ENCODE measurements around the gene SGSM1. TPM values are rescaled to one million over a fixed set of nuclear protein-coding genes. Genes with fewer than 3 reads are reported as not detected.

SGSM1 gene
- total and polyA plus RNA-seq, 9 donors = 0.91 to 4.4 (median 2.5) TPM

- peak overlapping the region; percentile 54 for H3K4me3 ChIP-seq
- H3K27ac ChIP-seq = peak overlapping the region; percentile 65 to 69
- H3K4me1 ChIP-seq (ENCODE audit: insufficient read depth) = peaks cover 2% of the 10 kb centered on the region
- WGBS, 3 donors = 0 to 1% (median 0%) methylated on average over 30 to 35 of the region's 35 CpGs
- no peaks in the 10 kb centered on the region for H3K36me3 ChIP-seq
- intact Hi-C loops (cut with DNase I) = loop anchor here (1.0 to 5.0 kb wide), 4 partner anchors 74 to 96 kb away; no protein-coding TSS in a partner anchor
- H3K9me3 ChIP-seq = no peaks in the 10 kb centered on the region
- H3K27me3 ChIP-seq = no peaks in the 10 kb centered on the region
- no peak for TF ChIP-seq EP300 (IDR thresholded peaks at IDR 0.05)
- no peak for TF ChIP-seq CTCF (IDR thresholded peaks at IDR 0.05)
- no peak for TF ChIP-seq POLR2A (IDR thresholded peaks at IDR 0.05)
- DNase-seq = peak in 3 of 5 donors; percentile 63 to 71 (median 68)
These were observed 146.9 kb downstream of the SGSM1 start for GRCh38 chr22:24952837-24953383.

- Histone ChIP-seq H3K36me3 (no peaks in the 10 kb centered on the region), H3K27me3 (no peaks in the 10 kb centered on the region), H3K4me1 (ENCODE audit: insufficient read depth) (peaks cover 2% of the 10 kb centered on the region), H3K9me3 (no peaks in the 10 kb centered on the region), H3K4me3 (peak overlapping the region; percentile 54), H3K27ac (peak overlapping the region; percentile 65 to 69)
- TF ChIP-seq CTCF (IDR thresholded peaks at IDR 0.05) (no peak), EP300 (IDR thresholded peaks at IDR 0.05) (no peak), POLR2A (IDR thresholded peaks at IDR 0.05) (no peak)
- intact Hi-C loops (cut with DNase I) = loop anchor here in 3 of 4 donors (2.0 to 5.0 kb wide), 3 partner anchors 74 to 95 kb away; no protein-coding TSS in a partner anchor
- 4 to 12% (median 4%) methylated on average over 26 to 47 of the region's 47 CpGs for WGBS, 3 donors
- peak; percentile 37 to 58 (median 48) for DNase-seq
These were observed 147.5 kb downstream of the SGSM1 start for GRCh38 chr22:24953384-24954113.

GRCh38 chr22:24954114-24954463 lies 148.1 kb downstream of the SGSM1 start:
- Histone ChIP-seq H3K9me3 (no peaks in the 10 kb centered on the region), H3K36me3 (no peaks in the 10 kb centered on the region), H3K4me1 (ENCODE audit: insufficient read depth) (peaks cover 2% of the 10 kb centered on the region), H3K27ac (no peak overlapping the region), H3K27me3 (no peaks in the 10 kb centered on the region), H3K4me3 (peak overlapping the region; percentile 54)
- TF ChIP-seq CTCF (IDR thresholded peaks at IDR 0.05) = no peak
- no peak for TF ChIP-seq EP300 (IDR thresholded peaks at IDR 0.05)
- TF ChIP-seq POLR2A (IDR thresholded peaks at IDR 0.05) = no peak
- WGBS, 3 donors = 33 to 40% (median 36%) methylated on average over 4 of the region's 4 CpGs
- DNase-seq = no peak
- intact Hi-C loops (cut with DNase I) = loop anchor here in 2 of 4 donors (5.0 kb wide), 2 partner anchors 73 to 93 kb away; no protein-coding TSS in a partner anchor

- Histone ChIP-seq H3K27me3 (no peaks in the 10 kb centered on the region), H3K4me3 (no peak overlapping the region), H3K9me3 (no peaks in the 10 kb centered on the region), H3K36me3 (no peaks in the 10 kb centered on the region), H3K4me1 (ENCODE audit: insufficient read depth) (peaks cover 2% of the 10 kb centered on the region), H3K27ac (no peak overlapping the region)
- 82 to 93% (median 86%) methylated on average over 8 of the region's 8 CpGs for WGBS, 3 donors
- no peak for TF ChIP-seq EP300 (IDR thresholded peaks at IDR 0.05)
- no peak for TF ChIP-seq CTCF (IDR thresholded peaks at IDR 0.05)
- TF ChIP-seq POLR2A (IDR thresholded peaks at IDR 0.05) = no peak
- intact Hi-C loops (cut with DNase I) = loop anchor here in 2 of 4 donors (5.0 kb wide), 2 partner anchors 72 to 92 kb away; no protein-coding TSS in a partner anchor
- no peak for DNase-seq
These were observed 148.8 kb downstream of the SGSM1 start for GRCh38 chr22:24954856-24955255.
